HepG2 (cell line): ENCODE measurements around the gene CDHR5. TPM values are rescaled to one million over a fixed set of nuclear protein-coding genes. Genes with fewer than 3 reads are reported as not detected.

Experiments
- ATF7 ChIP-seq, 2 experiments: fragments of 450-650 bp in 1 of 2; sonication (generic) in 1 of 2; formaldehyde crosslinking in 1 of 2; IDR thresholded peaks; 2 replicates each; pipeline versions ENCODE4 v1.4.0 to v1.6.1; 2016 to 2020; ENCODE audit warnings: antibody characterized with exemption in 1 of 2, mild to moderate bottlenecking in 1 of 2, missing genetic modification reagents in 1 of 2
- BCL6 ChIP-seq: IDR thresholded peaks from 2 replicates; pipeline ENCODE4 v1.6.1; 2016; ENCODE audit warnings: missing genetic modification reagents, missing compliant biosample characterization
- DRAP1 ChIP-seq: IDR thresholded peaks from 2 replicates; pipeline ENCODE4 v1.6.1; 2016; ENCODE audit warnings: missing genetic modification reagents, missing compliant biosample characterization
- ETS1 ChIP-seq: sonication (generic); formaldehyde crosslinking; IDR thresholded peaks from 2 replicates; pipeline ENCODE4 v1.4.0; 2020; ENCODE audit warnings: missing genetic modification reagents
- FOSL2 ChIP-seq: sonication (generic); formaldehyde crosslinking; IDR thresholded peaks from 2 replicates; pipeline ENCODE4 v1.4.0; 2020; ENCODE audit warnings: missing genetic modification reagents
- FOXO4 ChIP-seq: sonication (generic); formaldehyde crosslinking; conservative IDR thresholded peaks from 2 replicates; pipeline ENCODE4 v1.8.1; 2023; ENCODE audit warnings: missing genetic modification reagents
- MLX ChIP-seq: IDR thresholded peaks from 2 replicates; pipeline ENCODE4 v1.6.1; 2016
- NFATC3 ChIP-seq: sonication (generic); formaldehyde crosslinking; IDR thresholded peaks from 2 replicates; pipeline ENCODE4 v1.5.1; 2020; ENCODE audit warnings: mild to moderate bottlenecking, missing genetic modification reagents
- NR2C2 ChIP-seq: sonication (generic); formaldehyde crosslinking; IDR thresholded peaks from 2 replicates; pipeline ENCODE4 v1.4.0; 2020; ENCODE audit warnings: missing genetic modification reagents, mild to moderate bottlenecking, moderate library complexity, borderline replicate concordance
- PAX8 ChIP-seq: sonication (generic); formaldehyde crosslinking; IDR thresholded peaks from 2 replicates; pipeline ENCODE4 v1.8.0; 2022; ENCODE audit warnings: mild to moderate bottlenecking, missing genetic modification reagents, borderline replicate concordance
- PHF20 ChIP-seq: sonication (generic); formaldehyde crosslinking; IDR thresholded peaks from 2 replicates; pipeline ENCODE4 v1.5.0; 2020; ENCODE audit warnings: mild to moderate bottlenecking, missing genetic modification reagents
- RXRB ChIP-seq: IDR thresholded peaks from 2 replicates; pipeline ENCODE4 v1.6.1; 2016; ENCODE audit warnings: borderline replicate concordance, missing genetic modification reagents, missing compliant biosample characterization
- SMYD3 ChIP-seq: sonication (generic); formaldehyde crosslinking; IDR thresholded peaks from 2 replicates; pipeline ENCODE4 v1.8.1; 2023; ENCODE audit warnings: mild to moderate bottlenecking, missing genetic modification reagents
- SP1 ChIP-seq, 2 experiments: fragments of 450-650 bp in 1 of 2; sonication (generic) in 1 of 2; formaldehyde crosslinking in 1 of 2; IDR thresholded peaks; 2 replicates each; pipeline versions ENCODE4 v1.4.0 to v1.6.1; 2016 to 2020; ENCODE audit warnings: missing genetic modification reagents in 1 of 2
- TIGD3 ChIP-seq: sonication (generic); formaldehyde crosslinking; IDR thresholded peaks from 2 replicates; pipeline ENCODE4 v1.5.1; 2020; ENCODE audit warnings: mild to moderate bottlenecking, missing genetic modification reagents, borderline replicate concordance
- ZFP41 ChIP-seq: sonication (generic); formaldehyde crosslinking; IDR thresholded peaks from 2 replicates; pipeline ENCODE4 v1.4.0; 2020; ENCODE audit warnings: mild to moderate bottlenecking, missing genetic modification reagents, borderline replicate concordance
- ZNF232 ChIP-seq: sonication (generic); formaldehyde crosslinking; IDR thresholded peaks from 2 replicates; pipeline ENCODE4 v1.4.0; 2020; ENCODE audit warnings: missing genetic modification reagents, borderline replicate concordance
- ZNF274 ChIP-seq: sonication (generic); formaldehyde crosslinking; IDR thresholded peaks from 2 replicates; pipeline ENCODE4 v1.5.1; 2020; ENCODE audit warnings: mild to moderate bottlenecking, missing genetic modification reagents
- ZNF468 ChIP-seq: sonication (generic); formaldehyde crosslinking; IDR thresholded peaks from 2 replicates; pipeline ENCODE4 v1.8.0; 2022; ENCODE audit warnings: mild to moderate bottlenecking, moderate library complexity, missing genetic modification reagents
- polyA plus RNA-seq, 8 experiments: library from polyadenylated mRNA; depleted of rRNA in 3 of 8; stranded (reverse) in 7 of 8; unstranded in 1 of 8; fragments of >200 nt; fragmentation: Illumina TruSeq in 4 of 8; extraction: Trizol in 4 of 8; gene quantifications; 2 replicates each; pipeline versions ENCODE4 v1.2.1 to v1.2.3, GENCODE V29; 2011 to 2016; ENCODE audit warnings: low read depth in 4 of 8, missing spikeins in 1 of 8, mixed read lengths in 1 of 8; ENCODE audit not compliant: insufficient read depth in 1 of 8
- total RNA-seq, 5 experiments: library from RNA; depleted of rRNA; stranded (reverse); fragments of >200 nt; fragmentation: Illumina TruSeq; extraction: Trizol; gene quantifications; 2 replicates each; pipeline ENCODE4 v1.2.3, GENCODE V29; 2016; ENCODE audit warnings: low read depth in 1 of 5
- TF ChIP-seq, protein P1 (sequence below): IDR thresholded peaks from 2 replicates; pipeline ENCODE4 v1.4.0; 2020; ENCODE audit warnings: mild to moderate bottlenecking, missing genetic modification reagents

CDHR5 gene
- total and polyA plus RNA-seq, 2 of the 13 experiments (the other 11 are each of a cell fraction or from before 2014, with no cell fraction given), result 0.46 to 0.71 TPM

DNA sequence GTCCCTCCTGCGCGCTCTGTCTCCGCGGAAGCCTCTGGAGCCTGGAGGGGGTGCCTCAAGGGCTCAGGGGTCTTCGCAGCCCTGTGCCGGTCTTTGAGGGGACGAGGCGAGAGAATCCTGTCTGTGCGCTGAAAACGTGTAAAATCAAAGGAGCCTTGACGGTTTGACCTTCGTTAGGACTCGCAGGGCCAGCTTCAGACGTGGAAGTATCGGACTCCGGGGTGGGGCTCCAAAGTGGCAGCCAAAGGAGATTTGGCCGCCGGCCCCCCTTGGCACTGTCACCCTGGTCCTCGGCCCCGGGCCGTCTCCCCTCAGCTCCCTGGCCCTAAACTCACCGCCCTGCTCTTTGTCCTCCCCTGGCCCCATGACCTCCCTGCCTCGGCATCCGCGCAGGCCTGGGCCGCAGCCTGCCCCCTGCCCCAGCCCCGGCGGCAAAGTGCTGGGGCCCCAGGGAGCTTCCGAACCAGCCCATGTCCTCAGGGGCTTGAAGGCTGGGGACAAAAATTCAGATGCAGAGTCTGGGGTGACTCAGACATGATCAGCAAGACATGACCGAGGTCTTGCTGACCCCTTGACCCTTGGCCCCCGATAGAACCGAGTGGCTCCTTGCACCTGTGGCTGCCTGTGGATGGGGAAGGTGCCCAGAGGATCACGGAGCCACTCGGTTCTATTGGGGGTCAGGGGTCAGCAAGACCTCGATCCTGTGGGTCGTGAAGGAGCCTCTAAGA, 55.4 kb downstream of the CDHR5 start (continued):
- TF ChIP-seq NR2C2, result peak; percentile 55
- TF ChIP-seq TIGD3, result no peak
- no peak for TF ChIP-seq MLX (CRISPR knock-in tag)
- peak; percentile 41; the same call in 1 of the 2 replicates for TF ChIP-seq ZNF274
- TF ChIP-seq, protein P1, sequence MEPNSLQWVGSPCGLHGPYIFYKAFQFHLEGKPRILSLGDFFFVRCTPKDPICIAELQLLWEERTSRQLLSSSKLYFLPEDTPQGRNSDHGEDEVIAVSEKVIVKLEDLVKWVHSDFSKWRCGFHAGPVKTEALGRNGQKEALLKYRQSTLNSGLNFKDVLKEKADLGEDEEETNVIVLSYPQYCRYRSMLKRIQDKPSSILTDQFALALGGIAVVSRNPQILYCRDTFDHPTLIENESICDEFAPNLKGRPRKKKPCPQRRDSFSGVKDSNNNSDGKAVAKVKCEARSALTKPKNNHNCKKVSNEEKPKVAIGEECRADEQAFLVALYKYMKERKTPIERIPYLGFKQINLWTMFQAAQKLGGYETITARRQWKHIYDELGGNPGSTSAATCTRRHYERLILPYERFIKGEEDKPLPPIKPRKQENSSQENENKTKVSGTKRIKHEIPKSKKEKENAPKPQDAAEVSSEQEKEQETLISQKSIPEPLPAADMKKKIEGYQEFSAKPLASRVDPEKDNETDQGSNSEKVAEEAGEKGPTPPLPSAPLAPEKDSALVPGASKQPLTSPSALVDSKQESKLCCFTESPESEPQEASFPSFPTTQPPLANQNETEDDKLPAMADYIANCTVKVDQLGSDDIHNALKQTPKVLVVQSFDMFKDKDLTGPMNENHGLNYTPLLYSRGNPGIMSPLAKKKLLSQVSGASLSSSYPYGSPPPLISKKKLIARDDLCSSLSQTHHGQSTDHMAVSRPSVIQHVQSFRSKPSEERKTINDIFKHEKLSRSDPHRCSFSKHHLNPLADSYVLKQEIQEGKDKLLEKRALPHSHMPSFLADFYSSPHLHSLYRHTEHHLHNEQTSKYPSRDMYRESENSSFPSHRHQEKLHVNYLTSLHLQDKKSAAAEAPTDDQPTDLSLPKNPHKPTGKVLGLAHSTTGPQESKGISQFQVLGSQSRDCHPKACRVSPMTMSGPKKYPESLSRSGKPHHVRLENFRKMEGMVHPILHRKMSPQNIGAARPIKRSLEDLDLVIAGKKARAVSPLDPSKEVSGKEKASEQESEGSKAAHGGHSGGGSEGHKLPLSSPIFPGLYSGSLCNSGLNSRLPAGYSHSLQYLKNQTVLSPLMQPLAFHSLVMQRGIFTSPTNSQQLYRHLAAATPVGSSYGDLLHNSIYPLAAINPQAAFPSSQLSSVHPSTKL, result peak; percentile 17; the same call in 1 of the 2 replicates
- 0 out of 2 replicates have a peak, but pooled peaks have one; percentile 10 for TF ChIP-seq PHF20 (CRISPR knock-in tag)
- TF ChIP-seq FOXO4 (CRISPR knock-in tag), result no peak
- TF ChIP-seq BCL6 (CRISPR knock-in tag), result no peak
- TF ChIP-seq ZNF468, result no peak
- TF ChIP-seq RXRB, result peak; percentile 62; the same call in 1 of the 2 replicates
- peak; percentile 66; the same call in 1 of the 2 replicates for TF ChIP-seq ZNF232 (CRISPR knock-in tag)
- no peak for TF ChIP-seq SMYD3 (CRISPR knock-in tag)
- no peak for TF ChIP-seq NFATC3
- TF ChIP-seq PAX8, result no peak
- no peak for TF ChIP-seq DRAP1 (CRISPR knock-in tag)
- TF ChIP-seq FOSL2 (CRISPR knock-in tag), result no peak
- no peak for TF ChIP-seq ETS1 (CRISPR knock-in tag)
- TF ChIP-seq ZFP41 (CRISPR knock-in tag), result no peak
- no peak for TF ChIP-seq ATF7 (IDR thresholded peaks at IDR 0.05)
- TF ChIP-seq ATF7 (CRISPR knock-in tag; IDR thresholded peaks at IDR 0.05), result no peak; the same call in 1 of the 2 replicates
- no peak for TF ChIP-seq SP1 (IDR thresholded peaks at IDR 0.05)
- TF ChIP-seq SP1 (CRISPR knock-in tag; IDR thresholded peaks at IDR 0.05), result no peak
